Prostate gland (tissue), 2 donors: ENCODE measurements around the gene C10orf143.

ENCODE experiments used
- CTCF ChIP-seq, 4 experiments: fragments of 200-600 bp in 2 of 4; fragments of 450-650 bp in 2 of 4; sonication (generic) in 2 of 4; IDR thresholded peaks; 1 replicate in 3 of 4; 2 replicates in 1 of 4; pipeline ENCODE4 v1.5.1; 2016 to 2019; ENCODE audit warnings: antibody characterized with exemption in 4 of 4, mild to moderate bottlenecking in 2 of 4, moderate library complexity in 2 of 4
- POLR2A ChIP-seq: fragments of 450-650 bp; IDR thresholded peaks from one replicate; pipeline ENCODE4 v1.6.1; 2016; ENCODE audit warnings: antibody characterized with exemption, mild to moderate bottlenecking
- POLR2AphosphoS5 ChIP-seq: sonication (generic); formaldehyde crosslinking; IDR thresholded peaks from one replicate; pipeline ENCODE4 v1.6.1; 2017; ENCODE audit warnings: antibody characterized with exemption

DNA sequence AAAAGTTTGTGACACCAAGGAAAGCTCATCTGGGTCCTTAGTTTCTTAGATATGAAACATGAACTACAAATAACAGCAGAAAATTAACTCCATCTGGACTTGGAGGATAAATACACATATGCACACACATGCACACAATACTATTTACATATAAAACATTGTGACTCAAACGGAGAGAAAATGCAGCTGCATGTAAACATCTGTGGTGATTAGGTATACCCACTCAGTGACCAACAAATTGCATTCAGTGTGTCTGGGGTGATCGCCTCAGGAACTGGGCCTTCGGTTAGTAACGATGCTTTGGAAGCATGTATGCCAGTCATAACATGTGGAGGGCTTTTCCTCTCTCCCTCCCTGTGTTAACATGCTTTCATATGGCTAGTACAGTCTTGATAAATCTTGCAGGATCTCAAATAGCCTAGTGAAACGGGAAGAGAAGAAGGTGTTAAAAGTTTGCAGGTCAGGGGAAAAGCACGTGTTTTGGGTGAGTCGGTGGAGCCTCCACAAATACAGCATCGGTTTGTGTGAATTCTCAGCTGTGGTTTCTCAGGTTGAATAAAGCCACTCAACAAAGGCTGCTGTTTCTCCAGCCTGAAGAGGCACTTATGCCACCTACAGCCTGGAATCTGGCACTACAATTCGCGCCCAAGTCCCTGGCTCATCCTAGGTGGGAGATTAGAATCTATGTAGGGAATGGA, 16.9 kb upstream of the C10orf143 start:
- peak in 3 of 4 experiments; percentile 44 to 68 (median 62) for TF ChIP-seq CTCF (IDR thresholded peaks at IDR 0.05)
- no peak for TF ChIP-seq POLR2A
- peak; percentile 72 for TF ChIP-seq POLR2AphosphoS5
